GM23338 (cell line): ENCODE data around the gene CKLF. TPM values are rescaled to one million over a fixed set of nuclear protein-coding genes. Genes with fewer than 3 reads are reported as not detected.

Experiments used
- ATAC-seq: fragments of 200-7000 bp; cut with Tn5 transposase; 3 replicates; pipeline ENCODE4 v1.9.1; 2020
- DNase-seq: peaks from one replicate; pipeline ENCODE4 v3.0.0-alpha.2; 2015; ENCODE audit warnings: low spot score
- H2AFZ ChIP-seq: fragments of 200-600 bp; sonication (generic); 2 replicates; pipeline ENCODE4 v1.8.0; 2016; ENCODE audit warnings: antibody characterized with exemption, mild to moderate bottlenecking, moderate library complexity
- H3F3A ChIP-seq: fragments of 200-600 bp; sonication (generic); replicated peaks from 2 replicates; pipeline ENCODE4 v1.8.0; 2017; ENCODE audit warnings: antibody characterized with exemption, mixed run types, low read depth
- H3K27ac ChIP-seq: fragments of 200-600 bp; sonication (generic); 2 replicates; pipeline ENCODE4 v1.6.1; 2016; ENCODE audit warnings: low read depth
- H3K27me3 ChIP-seq: fragments of 200-600 bp; sonication (generic); 2 replicates; pipeline ENCODE4 v1.8.0; 2016; ENCODE audit warnings: mild to moderate bottlenecking, mixed run types, moderate library complexity; ENCODE audit not compliant: insufficient read depth
- H3K36me3 ChIP-seq: fragments of 200-600 bp; sonication (generic); 2 replicates; pipeline ENCODE4 v1.8.0; 2016; ENCODE audit warnings: mild to moderate bottlenecking; ENCODE audit not compliant: insufficient read depth
- H3K4me1 ChIP-seq: fragments of 200-600 bp; sonication (generic); 2 replicates; pipeline ENCODE4 v1.8.0; 2016; ENCODE audit warnings: mild to moderate bottlenecking, moderate library complexity; ENCODE audit not compliant: insufficient read depth
- H3K4me2 ChIP-seq: fragments of 200-600 bp; sonication (generic); 2 replicates; pipeline ENCODE4 v1.7.1; 2017; ENCODE audit warnings: mixed run types
- H3K4me3 ChIP-seq: fragments of 200-600 bp; sonication (generic); 2 replicates; pipeline ENCODE4 v1.6.1; 2016; ENCODE audit warnings: mixed run types
- H3K79me2 ChIP-seq: fragments of 200-600 bp; sonication (generic); replicated peaks from 2 replicates; pipeline ENCODE4 v1.8.0; 2017; ENCODE audit warnings: mild to moderate bottlenecking; ENCODE audit not compliant: insufficient read depth
- H3K9me2 ChIP-seq: fragments of 200-600 bp; sonication (generic); 2 replicates; pipeline ENCODE4 v1.8.0; 2017; ENCODE audit not compliant: insufficient read depth
- H4K20me1 ChIP-seq: fragments of 200-600 bp; sonication (generic); replicated peaks from 2 replicates; pipeline ENCODE4 v1.8.0; 2017; ENCODE audit warnings: mild to moderate bottlenecking; ENCODE audit not compliant: insufficient read depth
- H3K27ac Mint-ChIP-seq: 2 replicates; pipeline ENCODE4 v1.8.0; 2020; ENCODE audit warnings: inconsistent platforms, mild to moderate bottlenecking, moderate library complexity, mixed read lengths
- H3K27me3 Mint-ChIP-seq: 3 replicates; pipeline ENCODE4 v1.8.0; 2022; ENCODE audit warnings: low read depth, mild to moderate bottlenecking, moderate library complexity, mixed read lengths, inconsistent platforms; ENCODE audit not compliant: insufficient read depth, poor library complexity
- H3K36me3 Mint-ChIP-seq: 3 replicates; pipeline ENCODE4 v1.8.0; 2021; ENCODE audit warnings: low read depth, mild to moderate bottlenecking, inconsistent platforms, moderate library complexity, mixed read lengths
- H3K4me1 Mint-ChIP-seq: 3 replicates; pipeline ENCODE4 v1.8.0; 2020; ENCODE audit warnings: mild to moderate bottlenecking, inconsistent platforms, mixed read lengths
- H3K4me3 Mint-ChIP-seq: 3 replicates; pipeline ENCODE4 v1.8.0; 2021; ENCODE audit warnings: moderate library complexity, mild to moderate bottlenecking, inconsistent platforms, mixed read lengths
- H3K9me3 Mint-ChIP-seq: 3 replicates; pipeline ENCODE4 v1.8.0; 2020; ENCODE audit warnings: moderate library complexity, mild to moderate bottlenecking, inconsistent platforms, mixed read lengths
- CREB1 ChIP-seq: fragments of 250-450 bp; sonication (Bioruptor Pico); IDR thresholded peaks from 2 replicates; pipeline ENCODE4 v1.5.0; 2020; ENCODE audit warnings: low read depth, mild to moderate bottlenecking, moderate library complexity
- EZH2phosphoT487 ChIP-seq: fragments of 200-600 bp; sonication (generic); IDR thresholded peaks from one replicate; pipeline ENCODE4 v1.8.1; 2018; ENCODE audit warnings: antibody characterized with exemption; ENCODE audit not compliant: unreplicated experiment
- JUNB ChIP-seq: IDR thresholded peaks from one replicate; pipeline ENCODE4 v1.6.1; 2016; ENCODE audit warnings: antibody characterized with exemption; ENCODE audit not compliant: unreplicated experiment
- NANOG ChIP-seq: IDR thresholded peaks from 2 replicates; pipeline ENCODE4 v1.6.1; 2016; ENCODE audit warnings: antibody characterized with exemption, borderline replicate concordance
- STAT1 ChIP-seq: IDR thresholded peaks from one replicate; pipeline ENCODE4 v1.6.1; 2016; ENCODE audit warnings: antibody characterized with exemption; ENCODE audit not compliant: unreplicated experiment
- ZNF331 ChIP-seq: fragments of 250-450 bp; sonication (Bioruptor Pico); IDR thresholded peaks from 2 replicates; pipeline ENCODE4 v1.5.0; 2020; ENCODE audit warnings: low read depth, mild to moderate bottlenecking, moderate library complexity
- polyA plus RNA-seq: library from polyadenylated mRNA; unstranded; fragments of >200 nt; fragmentation: Nextera tagmentation; extraction: Ambion mirVana; gene quantifications from 2 replicates; pipeline ENCODE4 v1.2.1, GENCODE V29; 2016
- total RNA-seq: library from RNA; depleted of rRNA; stranded (reverse); fragments of >200 nt; shearing (Covaris generic); gene quantifications from 2 replicates; pipeline ENCODE4 v1.2.3, GENCODE V29; 2014
- TF ChIP-seq, protein P1 (sequence below): fragments of 250-450 bp; sonication (Bioruptor Pico); IDR thresholded peaks from 2 replicates; pipeline ENCODE4 v1.5.0; 2020; ENCODE audit warnings: mild to moderate bottlenecking, moderate library complexity
- TF ChIP-seq, protein P2 (sequence below): IDR thresholded peaks from 2 replicates; pipeline ENCODE4 v1.6.1; 2016; ENCODE audit warnings: antibody characterized with exemption

CKLF gene
- total and polyA plus RNA-seq, 2 experiments from 2014 or later = 25.5 to 60.0 TPM

GRCh38 chr16:66609139-66609510, 56.7 kb downstream of the CKLF start (continued):
- TF ChIP-seq, protein P1, sequence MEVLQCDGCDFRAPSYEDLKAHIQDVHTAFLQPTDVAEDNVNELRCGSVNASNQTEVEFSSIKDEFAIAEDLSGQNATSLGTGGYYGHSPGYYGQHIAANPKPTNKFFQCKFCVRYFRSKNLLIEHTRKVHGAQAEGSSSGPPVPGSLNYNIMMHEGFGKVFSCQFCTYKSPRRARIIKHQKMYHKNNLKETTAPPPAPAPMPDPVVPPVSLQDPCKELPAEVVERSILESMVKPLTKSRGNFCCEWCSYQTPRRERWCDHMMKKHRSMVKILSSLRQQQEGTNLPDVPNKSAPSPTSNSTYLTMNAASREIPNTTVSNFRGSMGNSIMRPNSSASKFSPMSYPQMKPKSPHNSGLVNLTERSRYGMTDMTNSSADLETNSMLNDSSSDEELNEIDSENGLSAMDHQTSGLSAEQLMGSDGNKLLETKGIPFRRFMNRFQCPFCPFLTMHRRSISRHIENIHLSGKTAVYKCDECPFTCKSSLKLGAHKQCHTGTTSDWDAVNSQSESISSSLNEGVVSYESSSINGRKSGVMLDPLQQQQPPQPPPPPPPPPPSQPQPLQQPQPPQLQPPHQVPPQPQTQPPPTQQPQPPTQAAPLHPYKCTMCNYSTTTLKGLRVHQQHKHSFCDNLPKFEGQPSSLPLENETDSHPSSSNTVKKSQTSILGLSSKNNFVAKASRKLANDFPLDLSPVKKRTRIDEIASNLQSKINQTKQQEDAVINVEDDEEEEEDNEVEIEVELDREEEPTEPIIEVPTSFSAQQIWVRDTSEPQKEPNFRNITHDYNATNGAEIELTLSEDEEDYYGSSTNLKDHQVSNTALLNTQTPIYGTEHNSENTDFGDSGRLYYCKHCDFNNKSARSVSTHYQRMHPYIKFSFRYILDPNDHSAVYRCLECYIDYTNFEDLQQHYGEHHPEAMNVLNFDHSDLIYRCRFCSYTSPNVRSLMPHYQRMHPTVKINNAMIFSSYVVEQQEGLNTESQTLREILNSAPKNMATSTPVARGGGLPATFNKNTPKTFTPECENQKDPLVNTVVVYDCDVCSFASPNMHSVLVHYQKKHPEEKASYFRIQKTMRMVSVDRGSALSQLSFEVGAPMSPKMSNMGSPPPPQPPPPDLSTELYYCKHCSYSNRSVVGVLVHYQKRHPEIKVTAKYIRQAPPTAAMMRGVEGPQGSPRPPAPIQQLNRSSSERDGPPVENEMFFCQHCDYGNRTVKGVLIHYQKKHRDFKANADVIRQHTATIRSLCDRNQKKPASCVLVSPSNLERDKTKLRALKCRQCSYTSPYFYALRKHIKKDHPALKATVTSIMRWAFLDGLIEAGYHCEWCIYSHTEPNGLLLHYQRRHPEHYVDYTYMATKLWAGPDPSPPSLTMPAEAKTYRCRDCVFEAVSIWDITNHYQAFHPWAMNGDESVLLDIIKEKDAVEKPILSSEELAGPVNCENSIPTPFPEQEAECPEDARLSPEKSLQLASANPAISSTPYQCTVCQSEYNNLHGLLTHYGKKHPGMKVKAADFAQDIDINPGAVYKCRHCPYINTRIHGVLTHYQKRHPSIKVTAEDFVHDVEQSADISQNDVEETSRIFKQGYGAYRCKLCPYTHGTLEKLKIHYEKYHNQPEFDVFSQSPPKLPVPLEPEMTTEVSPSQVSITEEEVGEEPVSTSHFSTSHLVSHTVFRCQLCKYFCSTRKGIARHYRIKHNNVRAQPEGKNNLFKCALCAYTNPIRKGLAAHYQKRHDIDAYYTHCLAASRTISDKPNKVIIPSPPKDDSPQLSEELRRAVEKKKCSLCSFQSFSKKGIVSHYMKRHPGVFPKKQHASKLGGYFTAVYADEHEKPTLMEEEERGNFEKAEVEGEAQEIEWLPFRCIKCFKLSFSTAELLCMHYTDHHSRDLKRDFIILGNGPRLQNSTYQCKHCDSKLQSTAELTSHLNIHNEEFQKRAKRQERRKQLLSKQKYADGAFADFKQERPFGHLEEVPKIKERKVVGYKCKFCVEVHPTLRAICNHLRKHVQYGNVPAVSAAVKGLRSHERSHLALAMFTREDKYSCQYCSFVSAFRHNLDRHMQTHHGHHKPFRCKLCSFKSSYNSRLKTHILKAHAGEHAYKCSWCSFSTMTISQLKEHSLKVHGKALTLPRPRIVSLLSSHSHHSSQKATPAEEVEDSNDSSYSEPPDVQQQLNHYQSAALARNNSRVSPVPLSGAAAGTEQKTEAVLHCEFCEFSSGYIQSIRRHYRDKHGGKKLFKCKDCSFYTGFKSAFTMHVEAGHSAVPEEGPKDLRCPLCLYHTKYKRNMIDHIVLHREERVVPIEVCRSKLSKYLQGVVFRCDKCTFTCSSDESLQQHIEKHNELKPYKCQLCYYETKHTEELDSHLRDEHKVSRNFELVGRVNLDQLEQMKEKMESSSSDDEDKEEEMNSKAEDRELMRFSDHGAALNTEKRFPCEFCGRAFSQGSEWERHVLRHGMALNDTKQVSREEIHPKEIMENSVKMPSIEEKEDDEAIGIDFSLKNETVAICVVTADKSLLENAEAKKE = no peak
- TF ChIP-seq JUNB = no peak
- TF ChIP-seq EZH2phosphoT487 = no peak

- Mint-ChIP-seq H3K36me3 (peaks cover 58% of the 10 kb centered on the region), H3K4me3 (no peak overlapping the region; the same call in 2 of the 3 replicates)
- 0 out of 2 replicates have a peak, but pooled peaks cover 5% of the 10 kb centered on the region for H3K36me3 ChIP-seq
- no peak for TF ChIP-seq STAT1
- TF ChIP-seq, protein P2, sequence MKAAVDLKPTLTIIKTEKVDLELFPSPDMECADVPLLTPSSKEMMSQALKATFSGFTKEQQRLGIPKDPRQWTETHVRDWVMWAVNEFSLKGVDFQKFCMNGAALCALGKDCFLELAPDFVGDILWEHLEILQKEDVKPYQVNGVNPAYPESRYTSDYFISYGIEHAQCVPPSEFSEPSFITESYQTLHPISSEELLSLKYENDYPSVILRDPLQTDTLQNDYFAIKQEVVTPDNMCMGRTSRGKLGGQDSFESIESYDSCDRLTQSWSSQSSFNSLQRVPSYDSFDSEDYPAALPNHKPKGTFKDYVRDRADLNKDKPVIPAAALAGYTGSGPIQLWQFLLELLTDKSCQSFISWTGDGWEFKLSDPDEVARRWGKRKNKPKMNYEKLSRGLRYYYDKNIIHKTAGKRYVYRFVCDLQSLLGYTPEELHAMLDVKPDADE = no peak
- TF ChIP-seq NANOG = no peak
- no peak for TF ChIP-seq JUNB
- TF ChIP-seq, protein P1 = no peak
- TF ChIP-seq ZNF331 (CRISPR knock-in tag) = no peak
- TF ChIP-seq CREB1 (CRISPR knock-in tag) = no peak
Measured at GRCh38 chr16:66610111-66610820, 57.9 kb downstream of the CKLF start.

More at GRCh38 chr16:66610111-66610820, 57.9 kb downstream of the CKLF start:
- Histone ChIP-seq H4K20me1 (peaks cover 12% of the 10 kb centered on the region), H3F3A (no peaks in the 10 kb centered on the region; the same call in 1 of the 2 replicates), H3K4me2 (no peak overlapping the region), H3K27me3 (no peaks in the 10 kb centered on the region), H3K4me3 (no peak overlapping the region), H3K79me2 (0 out of 2 replicates have a peak, but pooled peaks cover 4% of the 10 kb centered on the region), H3K4me1 (peaks cover 12% of the 10 kb centered on the region), H3K9me2 (no peaks in the 10 kb centered on the region), H2AFZ (no peak overlapping the region), H3K27ac (no peak overlapping the region)
- ATAC-seq (no peak), DNase-seq (no peak)
- H3K27me3 Mint-ChIP-seq = peaks cover 5% of the 10 kb centered on the region
- no peaks in the 10 kb centered on the region; the same call in 1 of the 3 replicates for H3K9me3 Mint-ChIP-seq
- H3K27ac Mint-ChIP-seq = no peak overlapping the region
- H3K4me1 Mint-ChIP-seq = peaks cover 27% of the 10 kb centered on the region
